GM18861 (cell line): ENCODE measurements around the gene RAB11FIP4.

Source experiments
- ATAC-seq: cut with Tn5 transposase; IDR thresholded peaks from one replicate; pipeline ENCODE4 v1.9.1; 2021; ENCODE audit not compliant: unreplicated experiment

RAB11FIP4 gene

DNA sequence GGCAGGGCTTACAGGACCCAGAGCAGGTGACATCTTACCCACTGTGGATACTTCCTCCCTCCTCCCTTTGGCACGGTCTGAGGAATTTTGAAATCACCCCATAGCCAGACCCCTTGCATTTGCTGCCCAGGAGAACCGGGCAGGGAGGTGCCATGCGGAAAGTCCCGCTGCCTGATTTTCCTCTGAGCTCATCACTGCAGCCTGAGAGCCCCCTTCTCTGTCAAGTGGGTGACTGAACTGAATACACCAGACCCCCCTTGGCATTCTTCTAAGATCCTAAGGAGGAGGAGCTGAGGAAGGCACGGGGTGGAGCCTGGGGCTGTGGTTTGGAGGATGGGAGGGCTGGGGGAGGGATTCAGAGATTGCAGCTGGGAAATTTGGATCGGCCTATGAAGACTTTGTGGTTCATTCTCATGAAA, 173.4 kb downstream of the RAB11FIP4 start:
- ATAC-seq: no peak

DNA sequence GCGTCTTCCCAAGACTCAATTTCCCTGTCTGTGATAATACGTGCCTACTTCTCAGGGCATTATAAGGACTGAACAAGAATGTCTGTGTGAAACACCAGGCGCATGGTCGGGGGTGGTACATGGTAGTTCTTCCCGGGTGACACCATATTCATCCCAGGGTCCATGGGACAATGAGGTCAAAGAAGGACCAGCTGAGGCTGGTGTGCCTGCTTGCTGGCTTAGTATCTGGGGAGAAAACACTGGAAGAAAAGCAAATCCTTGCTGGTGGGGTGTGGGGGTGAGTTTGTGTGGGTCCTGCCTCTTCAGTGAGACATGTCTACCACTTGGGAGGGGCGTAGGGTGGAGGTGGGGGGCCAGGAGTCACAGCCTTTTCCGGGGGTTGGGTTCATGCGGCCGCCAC, 174.2 kb downstream of the RAB11FIP4 start:
- ATAC-seq: no peak

DNA sequence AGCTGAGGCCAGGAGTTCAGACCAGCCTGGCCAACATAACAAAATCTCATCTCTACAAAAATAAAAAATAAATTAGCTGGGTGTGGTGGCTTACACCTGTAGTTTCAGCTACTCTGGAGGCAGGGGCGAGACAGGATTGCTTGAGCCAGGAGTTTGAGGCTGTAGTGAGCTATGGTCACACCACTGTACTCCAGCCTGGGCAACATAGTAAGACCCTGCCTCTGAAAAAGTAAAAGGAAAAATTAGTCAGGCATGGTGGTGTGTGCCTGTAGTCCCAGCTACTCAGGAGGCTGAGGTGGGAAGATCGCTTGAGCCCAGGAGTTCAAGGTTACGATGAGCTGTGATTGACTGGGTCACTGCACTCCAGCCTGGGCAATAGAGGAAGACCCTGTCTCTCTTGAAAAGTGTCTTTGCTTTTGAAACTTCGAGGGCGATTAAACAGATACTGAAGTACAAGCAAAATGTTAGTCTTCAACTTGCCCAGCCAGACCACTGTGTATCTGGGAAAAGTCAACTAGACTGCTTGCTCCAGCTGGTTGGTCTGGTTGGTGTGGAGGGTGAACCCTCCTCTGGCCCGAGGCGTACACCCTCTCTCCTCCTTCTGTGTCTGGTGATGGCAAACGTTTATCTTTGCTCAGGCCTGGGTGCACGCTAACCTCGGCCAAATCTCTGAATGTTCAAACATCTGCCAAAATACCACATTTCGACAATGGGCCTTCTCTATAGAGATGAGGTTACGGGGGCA, 174.9 kb downstream of the RAB11FIP4 start:
- ATAC-seq: no peak

DNA sequence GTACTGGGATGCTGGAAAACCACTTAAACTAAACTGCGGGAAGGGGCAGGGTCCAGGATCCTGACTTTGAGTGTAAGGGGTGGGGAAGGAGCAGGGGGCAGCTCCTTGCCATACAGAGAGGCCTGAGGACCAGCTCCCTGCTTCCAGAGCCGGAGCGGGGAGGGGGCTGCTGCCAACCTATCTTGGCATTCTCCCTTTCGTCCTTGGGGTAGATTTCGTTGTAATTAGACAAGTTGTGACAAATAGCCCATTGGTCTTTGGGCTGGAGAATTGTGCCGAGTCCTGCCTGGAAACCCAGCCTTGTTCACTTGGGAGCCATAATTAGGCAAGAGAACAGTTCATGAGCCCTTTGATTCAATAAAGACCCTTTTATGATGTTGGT, 175.5 kb downstream of the RAB11FIP4 start:
- ATAC-seq: no peak

DNA sequence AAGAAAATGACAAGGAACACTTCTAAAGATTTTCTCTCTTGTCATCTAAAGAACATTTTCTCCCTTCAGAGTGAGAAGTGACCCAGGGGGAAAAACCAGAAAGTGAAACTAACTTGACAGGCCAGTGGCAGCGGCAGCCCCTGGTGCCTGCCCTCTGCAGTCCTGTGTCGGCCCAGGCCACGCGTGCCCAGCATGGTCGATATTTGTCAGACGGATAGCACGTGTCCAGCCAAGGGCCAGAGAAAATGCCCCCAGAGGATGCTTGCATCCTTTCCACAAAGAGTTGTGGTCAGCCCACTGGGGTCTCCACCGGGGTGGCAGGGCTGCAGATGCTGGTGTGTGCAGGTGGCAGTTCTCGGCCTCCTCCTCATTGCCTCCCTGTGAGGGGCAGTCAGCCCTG, 176.6 kb downstream of the RAB11FIP4 start:
- no peak for ATAC-seq

DNA sequence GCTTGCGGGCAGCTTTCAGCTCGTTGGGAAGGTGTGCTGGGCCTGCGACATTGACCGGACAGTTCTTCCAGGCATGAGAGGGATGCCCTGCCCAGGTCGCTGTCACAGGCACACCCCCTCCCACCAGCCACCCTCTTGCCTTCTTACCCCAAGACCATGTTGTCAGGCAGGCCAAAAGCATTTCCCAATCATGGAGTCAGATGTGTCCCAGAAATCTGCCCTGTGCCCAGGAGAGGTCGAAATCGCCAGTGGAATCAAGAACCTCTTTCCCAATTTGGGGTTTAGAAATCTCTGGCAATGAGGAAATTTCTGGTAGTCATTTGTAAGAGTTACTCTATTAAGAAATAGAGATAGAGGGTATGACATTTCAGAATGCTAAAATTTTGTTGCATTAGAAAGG, 177.1 kb downstream of the RAB11FIP4 start:
- ATAC-seq: no peak

DNA sequence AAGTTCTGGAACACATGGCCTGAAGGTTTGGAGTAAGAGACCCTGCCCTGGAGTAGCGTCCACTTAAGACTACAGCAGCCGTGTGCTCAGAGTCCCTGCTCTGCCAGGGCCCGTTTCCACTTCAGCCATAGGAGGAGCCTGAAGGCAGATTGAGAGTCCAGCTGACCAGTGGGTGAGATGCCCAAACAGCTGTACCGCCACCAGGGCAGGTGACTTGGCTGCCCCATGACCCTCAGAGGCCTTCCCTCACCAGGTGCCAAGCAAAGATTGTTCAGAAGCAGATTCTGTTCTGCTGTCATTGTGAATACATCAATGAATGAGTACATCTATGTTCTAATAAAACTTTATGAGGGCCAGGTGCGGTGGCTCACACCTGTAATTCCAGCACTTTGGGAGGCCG, 178.8 kb downstream of the RAB11FIP4 start:
- ATAC-seq: no peak

DNA sequence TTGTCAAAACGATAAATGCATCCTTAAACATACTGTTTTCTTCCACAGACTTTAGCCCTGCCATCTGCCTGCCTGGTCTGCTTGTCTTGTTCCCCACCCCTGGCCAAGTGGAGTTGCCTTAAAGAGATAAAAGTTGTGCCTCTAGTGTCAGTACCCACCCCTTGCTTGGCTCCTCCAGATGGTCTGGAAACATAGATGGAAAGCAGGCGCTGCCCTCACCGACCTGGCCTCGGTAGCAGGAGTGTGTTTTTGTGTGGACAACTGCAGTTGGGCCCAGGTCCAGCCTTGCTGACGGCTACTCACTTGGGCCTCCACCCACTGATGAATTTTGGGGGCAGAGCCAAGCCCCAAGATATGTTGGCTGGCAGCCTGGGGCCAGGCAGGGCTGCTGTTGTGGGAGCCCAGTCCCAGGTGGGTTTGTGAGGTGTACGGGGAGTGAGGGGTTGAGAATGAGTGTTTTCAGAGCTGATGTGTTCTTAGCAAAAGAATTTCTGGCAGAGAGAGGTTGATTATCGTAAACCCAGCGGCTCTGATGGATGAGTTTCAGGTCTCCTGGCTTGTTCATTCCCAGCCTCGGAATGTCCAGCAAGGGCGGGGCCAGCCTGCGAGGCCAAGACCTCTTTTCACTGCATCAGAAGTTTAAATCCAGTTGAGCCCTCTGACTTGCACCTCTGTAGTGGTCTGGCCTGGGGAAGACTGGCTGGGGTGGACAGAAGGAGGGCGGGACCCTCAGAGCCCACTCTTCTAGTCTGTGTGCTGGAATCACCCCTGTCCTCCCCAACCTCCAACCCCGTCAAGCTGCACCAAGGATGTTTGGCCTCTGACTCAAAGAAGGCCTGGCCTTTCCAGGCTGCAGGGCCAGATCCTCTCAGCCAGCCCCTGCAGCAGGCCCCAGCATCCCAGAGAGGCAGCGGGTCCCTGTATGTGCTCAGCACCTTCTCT, 179.7 kb downstream of the RAB11FIP4 start:
- ATAC-seq: no peak

DNA sequence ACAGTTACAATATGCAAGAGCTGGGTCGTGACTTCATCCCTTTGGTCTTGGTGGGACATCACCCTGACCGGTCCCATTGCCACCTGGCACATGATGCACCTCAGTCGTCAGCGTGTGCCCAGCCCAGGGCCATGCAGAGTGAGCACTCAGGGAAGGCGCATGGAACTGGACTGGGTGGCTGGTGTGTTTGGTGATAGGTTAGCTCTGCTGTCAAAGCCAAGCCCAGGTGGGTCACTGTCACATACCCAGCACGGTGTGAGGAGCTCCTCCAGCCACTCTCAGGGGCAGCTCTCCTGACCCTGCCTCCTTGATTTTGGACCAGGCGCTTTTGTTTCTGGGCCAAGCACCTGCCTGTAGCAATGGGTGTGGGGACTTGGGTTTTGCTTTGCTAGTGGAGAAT, 180.9 kb downstream of the RAB11FIP4 start:
- ATAC-seq: no peak

DNA sequence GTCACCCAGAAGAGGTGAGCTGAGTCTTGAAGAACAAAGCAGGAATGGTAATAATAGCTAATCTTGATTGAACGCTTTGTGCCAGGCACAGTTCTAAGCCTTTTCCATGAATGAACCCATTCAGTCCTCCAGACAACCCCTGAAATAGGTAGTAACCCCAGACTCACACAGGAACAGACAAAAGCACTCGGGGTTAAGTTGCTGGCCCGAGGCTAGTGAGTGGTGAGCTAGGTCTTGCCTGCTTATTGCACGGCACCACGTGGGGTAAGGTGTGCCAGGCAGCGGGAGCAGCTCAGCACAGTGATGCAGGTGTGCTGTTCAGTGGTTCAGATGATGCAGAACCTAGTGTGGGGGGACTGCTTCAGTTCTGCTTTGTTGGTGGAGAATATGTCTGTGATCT, 181.6 kb downstream of the RAB11FIP4 start:
- no peak for ATAC-seq

DNA sequence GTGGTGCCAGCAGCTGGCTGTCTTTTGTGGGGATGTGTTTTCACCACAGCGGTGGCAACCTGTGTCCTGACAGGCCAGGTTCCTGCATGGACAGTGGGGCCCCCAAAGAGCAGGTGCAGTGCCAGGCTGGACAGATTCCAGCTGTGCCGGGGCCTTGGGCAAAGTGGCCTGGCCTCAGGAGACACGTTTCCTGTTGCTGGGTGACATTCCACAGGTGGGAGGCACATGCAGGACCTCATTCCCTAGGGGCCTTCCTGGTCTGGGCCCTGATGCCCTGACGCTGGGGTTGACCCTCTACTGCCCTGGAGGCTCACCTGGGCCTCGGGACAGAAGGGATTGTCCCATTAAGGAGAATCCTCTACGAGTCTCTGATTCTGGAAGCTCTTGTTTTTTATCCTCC, 182.4 kb downstream of the RAB11FIP4 start:
- no peak for ATAC-seq

DNA sequence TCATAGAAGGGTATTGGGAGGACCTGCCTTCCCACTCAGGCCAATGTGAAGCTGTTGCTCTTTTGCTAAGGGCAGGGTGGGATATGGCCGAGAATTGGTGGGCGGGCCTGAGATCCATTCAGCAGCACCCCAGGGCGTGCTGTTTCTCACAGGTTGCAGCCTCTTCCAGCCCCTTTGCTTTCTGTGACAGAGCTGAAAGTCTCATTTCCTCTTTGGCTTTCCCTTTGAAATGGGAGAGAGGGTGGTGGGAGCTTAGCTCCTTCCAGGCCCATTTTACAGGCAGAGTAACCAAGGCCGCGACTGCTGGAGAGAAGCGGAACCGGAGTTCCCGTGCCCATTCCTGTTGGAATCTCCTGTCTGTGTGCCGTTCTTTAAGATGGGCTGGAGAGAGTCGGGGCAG, 183.0 kb downstream of the RAB11FIP4 start:
- ATAC-seq: no peak

DNA sequence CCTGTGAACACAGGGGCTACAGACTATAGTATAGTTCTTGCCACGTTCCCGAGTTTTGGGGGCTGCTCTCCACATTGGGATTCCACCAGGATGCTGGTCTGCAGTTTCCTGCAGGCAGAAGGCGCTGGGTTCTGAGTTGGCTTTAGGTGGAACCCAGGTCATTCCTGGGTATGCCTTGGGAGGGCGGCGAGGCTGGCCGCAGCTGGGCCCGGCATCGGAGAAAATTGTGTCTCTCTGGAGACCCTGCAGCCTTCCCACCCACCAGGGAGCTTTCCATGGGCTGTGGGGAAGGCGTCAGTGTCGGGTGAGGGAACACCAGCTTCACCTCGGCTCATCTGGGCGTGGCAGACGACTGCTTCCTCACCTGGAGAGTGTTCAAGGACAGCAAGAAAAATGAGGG, 183.6 kb downstream of the RAB11FIP4 start:
- no peak for ATAC-seq

DNA sequence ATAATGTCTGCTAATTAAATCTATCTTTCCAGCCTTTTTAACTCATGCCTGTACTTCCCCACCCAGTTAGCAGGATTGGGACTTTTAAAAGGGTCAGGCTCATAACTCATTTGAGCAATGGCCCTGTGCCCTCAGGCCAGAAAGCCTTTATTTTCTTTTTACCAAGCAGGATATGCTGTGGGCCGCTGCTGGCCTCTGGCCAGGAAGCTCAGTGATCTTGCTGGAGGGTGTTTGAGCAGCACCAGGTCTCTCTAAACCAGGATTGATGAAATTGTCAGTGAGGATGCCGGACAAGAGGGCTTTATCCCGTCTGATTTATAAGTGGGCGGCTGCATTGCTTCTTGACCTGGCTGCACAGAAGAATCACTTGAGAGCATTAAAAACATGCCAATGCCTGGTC, 187.8 kb downstream of the RAB11FIP4 start:
- ATAC-seq: no peak

DNA sequence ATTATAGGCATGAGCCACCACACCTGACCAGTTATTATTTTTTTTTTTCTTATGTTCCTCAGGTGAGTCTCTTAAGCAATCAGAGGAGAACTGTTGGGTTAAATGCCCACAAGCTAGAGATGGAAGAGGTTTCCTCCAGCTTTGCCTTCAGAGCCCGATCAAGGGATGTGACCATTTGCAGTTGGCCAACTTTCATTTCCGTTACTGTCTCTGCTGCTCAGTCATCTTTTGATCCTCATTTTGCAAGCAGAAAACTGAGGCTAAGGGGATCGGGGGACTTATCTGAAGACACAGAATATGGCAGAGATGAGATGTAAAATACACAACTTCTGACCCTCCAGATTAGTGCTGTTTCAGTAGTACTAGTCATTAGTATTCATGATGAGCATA, 188.8 kb downstream of the RAB11FIP4 start:
- no peak for ATAC-seq

DNA sequence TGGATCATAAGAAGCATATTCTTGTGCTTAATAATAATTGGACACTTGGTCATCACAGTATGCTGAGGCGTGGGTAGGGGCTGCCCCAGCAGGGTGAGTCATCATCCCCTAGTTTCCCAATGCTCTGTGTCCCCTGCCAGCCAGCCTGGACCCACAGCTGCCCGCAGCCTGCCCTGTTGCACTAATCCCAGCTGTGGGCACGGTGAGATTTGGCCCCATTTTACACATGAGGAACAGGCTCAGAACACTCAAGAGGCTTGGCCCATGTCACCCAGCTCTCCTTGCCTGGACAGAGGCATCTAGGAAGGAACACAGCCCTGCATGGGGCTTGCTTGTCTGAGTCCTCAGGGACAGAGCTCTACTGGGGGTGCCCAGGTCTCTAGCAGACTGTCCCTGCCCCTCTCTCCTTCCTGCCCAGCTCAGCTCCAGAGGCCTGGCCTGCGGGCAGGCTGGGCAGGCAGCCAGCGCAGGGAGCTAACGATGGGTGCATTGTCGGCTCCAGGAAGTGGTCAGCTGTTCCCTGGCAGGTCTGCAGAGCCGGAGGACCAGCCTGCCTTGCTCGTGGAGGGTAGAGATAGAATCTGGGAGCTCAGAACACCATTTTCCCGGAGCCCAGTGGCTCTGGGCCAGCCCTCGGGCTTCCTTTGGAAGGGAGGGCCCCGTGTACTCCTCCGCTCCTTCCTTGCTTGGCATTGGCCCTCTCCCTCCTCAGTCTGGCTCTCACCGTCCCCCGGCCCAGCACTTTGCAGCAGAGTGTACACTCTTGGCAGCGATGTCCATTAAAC, 189.4 kb downstream of the RAB11FIP4 start:
- no peak for ATAC-seq

DNA sequence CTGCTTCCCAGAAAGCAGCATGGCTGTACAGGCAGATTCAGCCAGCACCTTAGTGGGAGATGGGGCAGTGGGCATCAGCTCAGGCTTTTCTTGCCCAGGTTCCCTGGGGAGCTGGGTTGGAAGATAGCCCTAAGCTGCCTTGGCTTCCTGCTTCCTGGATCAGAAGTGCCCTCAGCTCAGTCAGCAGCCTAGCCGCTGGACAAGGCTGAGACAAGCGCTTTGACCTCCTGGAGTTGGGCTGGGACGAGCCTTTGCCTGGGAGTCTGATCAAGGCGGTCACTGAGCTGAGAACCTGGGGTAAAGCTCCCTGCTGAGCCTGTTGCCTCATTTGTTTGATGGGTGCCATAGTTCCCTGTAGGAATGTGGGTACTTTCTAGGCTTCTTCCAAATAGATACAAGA, 190.0 kb downstream of the RAB11FIP4 start:
- ATAC-seq: no peak

DNA sequence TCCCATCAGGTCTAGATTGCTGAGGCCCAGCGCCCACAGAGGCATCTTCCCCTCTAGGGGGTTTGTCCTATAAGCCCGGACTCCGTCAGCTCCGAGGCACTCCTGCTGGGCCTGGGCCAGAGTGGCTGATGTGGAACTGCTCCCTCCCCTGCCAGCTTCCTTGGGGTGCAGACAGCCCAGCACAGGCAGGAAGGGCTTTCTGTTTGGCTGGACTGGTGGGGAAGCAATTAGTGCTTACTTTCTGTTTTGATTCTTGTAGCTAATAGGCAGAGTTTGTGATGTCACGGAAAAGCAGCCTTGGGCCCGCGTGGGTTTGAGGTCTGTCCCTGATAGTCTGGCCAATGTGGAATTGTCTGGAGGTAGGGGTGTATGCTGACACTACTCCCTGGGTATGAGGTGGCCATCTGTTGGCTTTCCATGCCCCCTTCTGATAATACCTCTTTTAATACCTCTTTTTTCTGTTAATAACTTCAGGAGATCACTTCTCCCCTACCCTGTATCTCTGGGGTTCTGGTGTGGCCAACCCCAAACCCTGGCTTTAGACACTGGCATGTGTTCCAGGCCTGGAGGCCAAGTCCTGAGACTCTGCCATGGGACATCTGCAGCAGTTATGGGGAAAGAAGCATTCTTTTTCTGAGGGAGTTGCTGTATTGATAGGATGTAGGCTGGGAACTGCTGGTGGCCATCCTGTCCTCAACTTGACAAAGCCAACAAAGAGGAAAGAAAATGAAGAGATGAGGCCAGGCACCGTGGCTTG, 190.9 kb downstream of the RAB11FIP4 start:
- ATAC-seq: no peak

DNA sequence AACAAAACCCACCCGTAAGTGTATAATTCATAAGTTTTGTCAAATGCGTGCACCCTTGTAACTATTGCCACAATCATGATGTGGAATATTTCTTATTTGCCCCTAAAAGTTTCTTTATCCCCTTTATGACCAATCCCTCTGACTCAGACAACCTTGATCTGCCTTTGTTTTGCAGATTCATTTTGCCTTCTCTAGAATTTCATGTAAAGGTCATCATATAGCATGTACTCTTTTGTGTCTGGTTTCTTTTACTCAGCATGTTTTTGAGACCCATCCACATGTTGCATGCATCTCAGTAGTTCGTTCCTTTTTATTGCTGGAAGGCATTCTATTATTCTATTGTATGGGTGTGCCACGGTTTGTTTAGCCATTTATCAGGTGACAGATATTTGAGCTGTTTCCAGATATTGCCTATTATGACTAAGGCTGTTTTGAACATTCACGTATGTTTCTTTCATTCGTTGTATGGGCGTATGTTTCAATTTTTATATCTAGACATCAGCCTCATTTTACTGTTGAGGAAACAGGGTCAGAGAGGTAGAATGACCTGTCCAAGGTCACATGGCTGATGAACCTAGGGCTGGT, 192.4 kb downstream of the RAB11FIP4 start:
- no peak for ATAC-seq
